ENCODE results near the gene TOMM70. TPM values are rescaled to one million over a fixed set of nuclear protein-coding genes. Genes with fewer than 3 reads are reported as not detected.
"Not testable (repeated sequence)": the region's sequence is repeated elsewhere in the genome, so short reads cannot be mapped to it uniquely, and the experiment has no call there.

Gene TOMM70
- total RNA-seq, 1 donor from 2014 or later: 21.6 TPM

GRCh38 chr3:100366424-100366823 is 34.5 kb downstream of the TOMM70 start:
- no peak for DNase-seq (ENCODE audit: low read depth in 2 of 2)

DNA sequence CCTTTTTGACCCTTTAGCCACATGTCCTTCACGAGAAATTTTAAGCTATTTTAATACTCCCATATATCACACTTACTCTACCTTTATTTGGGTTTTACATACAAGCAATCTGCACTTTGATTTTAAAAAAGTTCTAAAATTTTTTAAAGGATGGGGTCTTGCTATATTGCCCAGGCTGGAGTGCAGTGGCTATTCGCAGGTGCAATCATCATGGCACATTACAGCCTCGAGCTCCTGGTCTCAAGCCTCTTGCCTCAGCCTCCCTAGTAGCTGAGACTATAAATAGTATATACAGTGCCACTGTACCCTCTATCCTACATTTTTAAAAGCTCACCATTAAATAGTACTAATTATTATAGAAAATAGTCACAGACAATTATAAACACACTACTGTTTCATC is 36.5 kb downstream of the TOMM70 start:
- no peak for DNase-seq (ENCODE audit: low read depth in 2 of 2)

GRCh38 chr3:100361897-100362296 is 39.0 kb downstream of the TOMM70 start:
- no peak for DNase-seq (ENCODE audit: low read depth in 2 of 2)

- no peak for DNase-seq (ENCODE audit: low read depth in 2 of 2)
Measured at GRCh38 chr3:100360757-100361496, 40.0 kb downstream of the TOMM70 start.

- DNase-seq (ENCODE audit: low read depth in 2 of 2): no peak
Measured at GRCh38 chr3:100359035-100359434, 41.9 kb downstream of the TOMM70 start.

GRCh38 chr3:100358413-100358812 is 42.5 kb downstream of the TOMM70 start:
- DNase-seq (ENCODE audit: low read depth in 2 of 2): no peak

- no peak for DNase-seq (ENCODE audit: low read depth in 2 of 2)
Measured at GRCh38 chr3:100354850-100355249, 46.0 kb downstream of the TOMM70 start.

DNA sequence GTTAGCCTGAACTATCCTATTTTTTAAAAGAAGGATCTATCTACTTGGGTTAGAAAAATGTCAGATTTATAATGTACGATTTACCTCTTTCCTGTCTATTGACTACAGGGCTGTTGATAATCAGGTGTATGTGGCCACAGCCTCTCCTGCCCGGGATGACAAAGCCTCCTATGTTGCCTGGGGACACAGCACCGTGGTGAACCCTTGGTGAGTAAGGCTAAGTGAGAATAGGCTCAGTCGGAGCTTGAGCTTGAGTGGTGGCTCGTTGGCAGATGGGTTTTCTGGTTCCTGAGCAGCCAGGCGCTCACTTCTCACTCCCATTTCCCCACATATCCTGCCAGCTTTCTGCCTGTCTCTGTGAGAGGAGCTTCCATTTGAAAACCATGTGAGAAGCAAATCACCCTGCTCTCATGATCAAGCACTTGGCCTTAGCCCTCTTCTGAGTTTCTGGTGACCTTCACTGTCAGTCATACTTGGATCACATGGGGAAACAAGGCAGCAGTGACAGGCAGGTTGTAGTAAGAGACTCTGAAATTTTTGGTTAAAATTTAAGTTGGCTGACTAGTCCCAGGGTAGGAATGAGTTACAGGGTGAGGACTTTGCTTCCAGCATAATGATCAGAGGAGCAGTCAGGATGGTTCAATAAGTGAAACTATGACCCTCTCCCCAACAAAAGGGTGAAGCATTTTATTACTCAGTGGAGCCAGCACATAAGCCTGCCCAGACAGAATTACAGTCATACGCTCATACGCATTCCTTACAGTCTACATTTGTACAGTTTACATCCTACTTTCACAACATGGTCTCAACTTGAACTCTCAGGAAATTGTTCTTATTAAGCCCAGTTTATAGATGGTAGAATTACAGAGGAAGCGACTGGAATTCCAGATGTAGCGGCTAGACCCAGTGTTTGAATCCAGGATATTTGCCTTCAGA is 48.3 kb downstream of the TOMM70 start:
- peak; percentile 13 to 16 for DNase-seq (ENCODE audit: low read depth in 2 of 2)

DNA sequence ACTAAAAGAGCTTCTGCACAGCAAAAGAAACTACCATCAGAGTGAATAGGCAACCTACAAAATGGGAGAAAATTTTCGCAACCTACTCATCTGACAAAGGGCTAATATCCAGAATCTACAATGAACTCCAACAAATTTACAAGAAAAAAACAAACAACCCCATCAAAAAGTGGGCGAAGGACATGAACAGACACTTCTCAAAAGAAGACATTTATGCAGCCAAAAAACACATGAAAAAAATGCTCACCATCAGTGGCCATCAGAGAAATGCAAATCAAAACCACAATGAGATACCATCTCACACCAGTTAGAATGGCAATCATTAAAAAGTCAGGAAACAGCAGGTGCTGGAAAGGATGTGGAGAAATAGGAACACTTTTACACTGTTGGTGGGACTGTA is 49.1 kb downstream of the TOMM70 start:
- DNase-seq (ENCODE audit: low read depth in 2 of 2): not testable (repeated sequence)

DNA sequence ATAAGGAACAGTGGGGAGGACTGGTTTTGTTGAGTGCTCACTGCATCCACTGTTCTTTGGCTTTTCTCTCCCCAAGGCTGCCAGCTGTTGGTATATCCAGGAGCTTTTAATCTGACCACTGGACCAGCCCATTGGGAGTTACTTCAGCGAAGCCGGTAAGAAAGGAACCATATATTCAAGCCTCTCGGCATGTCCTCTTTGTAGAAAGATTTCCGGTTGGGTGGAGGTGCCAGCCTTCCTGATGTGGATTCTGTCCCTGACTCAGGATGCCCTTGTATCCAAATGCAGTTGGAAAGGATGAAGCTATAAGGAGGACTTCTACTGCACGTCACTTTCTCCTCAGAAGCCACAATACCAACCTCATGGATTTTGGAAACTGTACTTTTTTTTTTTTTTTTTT is 52.2 kb downstream of the TOMM70 start:
- no peak for DNase-seq (ENCODE audit: low read depth in 2 of 2)

DNA sequence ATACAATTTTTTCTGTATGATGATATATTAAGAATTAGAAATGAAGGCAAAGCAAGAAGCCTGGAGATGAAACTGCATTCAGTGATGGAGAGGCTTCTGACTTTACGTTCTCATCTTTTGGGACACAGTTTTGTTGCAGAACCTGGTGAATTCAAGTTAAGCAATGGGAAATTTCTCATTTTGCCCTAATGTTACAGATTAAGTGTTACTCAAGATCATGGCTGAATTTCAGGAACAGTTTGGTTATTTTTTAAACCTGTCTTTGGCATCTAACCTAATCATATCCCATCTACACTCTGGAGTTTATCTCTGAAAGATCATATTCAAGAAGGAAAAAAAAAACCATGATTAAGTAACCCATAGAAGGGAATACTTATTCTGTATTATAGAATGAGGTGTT is 60.4 kb downstream of the TOMM70 start:
- no peak for DNase-seq (ENCODE audit: low read depth in 2 of 2)

DNA sequence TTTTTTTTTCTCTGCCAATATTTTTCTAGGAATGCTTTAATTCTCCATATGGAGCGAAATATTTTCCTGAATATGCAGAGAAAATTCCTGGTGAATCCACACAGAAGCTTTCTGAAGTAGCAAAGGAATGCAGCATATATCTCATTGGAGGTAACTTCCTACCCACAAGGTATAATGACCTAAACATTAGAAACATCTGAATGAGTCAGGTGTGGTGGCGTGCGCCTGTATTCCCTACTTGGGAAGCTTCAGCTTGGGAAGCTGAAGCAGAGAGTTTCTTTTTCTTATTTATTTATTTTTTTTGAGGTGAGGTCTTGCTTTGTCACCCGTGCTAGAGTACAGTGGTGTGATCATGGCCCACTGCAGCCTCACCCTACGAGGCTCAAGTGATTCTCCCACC is 61.1 kb downstream of the TOMM70 start:
- DNase-seq (ENCODE audit: low read depth in 2 of 2): no peak

GRCh38 chr3:100338911-100339310 is 62.0 kb downstream of the TOMM70 start:
- DNase-seq (ENCODE audit: low read depth in 2 of 2): no peak

DNA sequence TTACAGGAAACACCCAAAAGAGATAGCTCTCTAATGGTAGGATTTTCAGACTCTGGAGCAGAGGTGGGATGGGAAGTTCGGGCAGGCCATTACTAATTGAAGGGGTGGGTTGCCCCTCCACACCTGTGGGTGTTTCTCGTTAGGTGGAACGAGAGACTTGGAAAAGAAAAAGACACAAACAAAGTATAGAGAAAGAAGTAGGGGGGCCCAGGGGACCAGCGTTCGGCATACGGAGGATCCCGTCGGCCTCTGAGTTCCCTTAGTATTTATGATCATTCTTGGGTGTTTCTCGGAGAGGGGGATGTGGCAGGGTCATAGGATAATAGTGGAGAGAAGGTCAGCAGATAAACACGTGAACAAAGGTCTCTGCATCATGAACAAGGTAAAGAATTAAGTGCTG is 64.7 kb downstream of the TOMM70 start:
- not testable (repeated sequence) for DNase-seq (ENCODE audit: low read depth in 2 of 2)

- no peak for DNase-seq (ENCODE audit: low read depth in 2 of 2)
Measured at GRCh38 chr3:100335434-100335833, 65.5 kb downstream of the TOMM70 start.

- peak; percentile 80 to 86 for DNase-seq (ENCODE audit: low read depth in 2 of 2)
Measured at GRCh38 chr3:100334488-100335351, 66.2 kb downstream of the TOMM70 start, which contains the start of gene NIT2. NIT2 (plus strand) TSS chr3:100334757; CDS start chr3:100334792, 35 bp downstream.

DNA sequence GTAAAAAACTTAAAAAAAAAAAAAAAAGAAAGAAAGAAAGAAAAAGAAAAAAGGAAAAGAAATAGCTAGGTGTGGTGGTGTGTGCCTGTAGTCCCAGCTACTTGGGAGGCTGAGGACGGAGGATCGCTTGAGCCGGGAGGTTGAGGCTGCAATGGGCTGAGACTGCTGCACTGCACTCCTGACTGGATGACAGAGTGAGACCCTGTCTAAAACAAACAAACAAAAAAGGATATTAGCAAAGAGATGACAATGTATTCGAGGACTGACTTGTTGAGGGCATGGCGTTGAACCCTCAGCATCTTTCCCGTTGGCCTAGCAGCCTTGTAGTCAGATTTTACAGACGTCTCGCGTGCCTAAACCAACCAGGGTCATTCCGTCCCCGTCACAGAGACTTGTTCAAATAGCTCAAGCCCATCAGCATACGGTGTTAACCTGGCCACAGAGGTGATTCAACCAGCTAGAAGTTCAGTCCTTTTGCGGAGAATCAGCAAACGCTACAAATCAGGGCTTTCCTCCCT is 66.9 kb downstream of the TOMM70 start:
- DNase-seq (ENCODE audit: low read depth in 2 of 2): no peak

- DNase-seq (ENCODE audit: low read depth in 2 of 2): no peak
Measured at GRCh38 chr3:100333051-100333450, 67.8 kb downstream of the TOMM70 start.

GRCh38 chr3:100331660-100332059 is 69.2 kb downstream of the TOMM70 start:
- DNase-seq (ENCODE audit: low read depth in 2 of 2): no peak

DNA sequence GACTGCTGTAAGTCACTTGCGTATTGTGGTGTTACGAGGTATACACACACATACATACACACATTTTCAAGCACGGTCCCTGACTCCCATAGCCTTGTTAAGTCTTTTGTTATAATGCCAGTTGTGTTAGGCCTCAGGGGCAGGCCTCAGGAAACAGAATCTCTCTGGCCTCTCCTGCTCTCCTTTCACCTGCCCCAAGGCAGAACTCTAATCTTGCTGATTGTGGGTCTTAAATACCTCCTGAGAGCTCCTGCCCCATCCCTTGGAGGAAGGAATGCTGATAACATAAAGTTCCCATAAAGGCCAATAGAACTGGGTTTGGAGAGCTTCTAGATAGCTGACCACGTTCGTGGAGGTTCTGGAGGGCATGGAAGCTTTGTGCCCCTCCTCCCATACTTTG is 70.2 kb downstream of the TOMM70 start:
- no peak for DNase-seq (ENCODE audit: low read depth in 2 of 2)

DNA sequence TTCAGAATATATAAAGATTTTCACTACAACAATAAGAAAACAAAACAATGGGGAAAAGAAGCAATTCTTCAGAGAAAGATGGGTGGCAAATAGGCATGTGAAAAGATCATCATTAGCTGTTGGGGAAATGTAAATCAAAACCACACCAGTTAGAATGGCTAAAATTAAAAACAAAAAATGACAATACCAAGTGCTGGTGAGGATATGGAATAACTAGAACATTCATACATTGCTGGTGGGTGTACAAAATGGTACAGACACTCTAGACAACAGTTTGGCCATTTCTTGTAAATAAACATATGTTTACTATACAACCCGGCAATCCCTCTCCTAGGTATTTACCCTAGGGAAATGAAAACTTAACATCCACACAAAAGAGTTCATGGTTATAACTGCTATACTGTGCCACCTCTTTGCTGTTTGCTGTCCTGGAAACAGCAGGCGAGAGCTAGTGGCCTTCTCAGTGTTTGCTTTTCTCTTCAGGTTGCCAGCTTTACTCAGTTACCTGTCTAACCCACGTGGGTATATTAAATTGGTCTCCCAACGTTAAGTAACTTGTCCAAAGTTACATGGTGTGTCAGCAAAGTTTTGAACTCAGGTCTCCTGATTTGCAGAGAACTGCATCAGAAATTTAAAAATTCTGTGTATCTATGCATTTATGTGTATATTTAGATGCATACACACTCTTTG is 70.9 kb downstream of the TOMM70 start:
- no peak for DNase-seq (ENCODE audit: low read depth in 2 of 2)

Data from lung microvascular endothelial cell (primary cell).